Breast epithelium (tissue), 3 donors: ENCODE results near the gene ZDHHC5.

ENCODE experiments used
- POLR2AphosphoS5 ChIP-seq, 3 donors: sonication (generic); formaldehyde crosslinking; IDR thresholded peaks; one replicate each; pipeline ENCODE4 v1.6.1; 2017; ENCODE audit warnings: antibody characterized with exemption in 3 of 3
- TF ChIP-seq, protein P1 (sequence below), 3 donors: fragments of 450-650 bp; IDR thresholded peaks; one replicate each; pipeline ENCODE4 v1.5.1; 2016 to 2017; ENCODE audit warnings: antibody characterized with exemption in 3 of 3, mild to moderate bottlenecking in 3 of 3, moderate library complexity in 3 of 3

DNA sequence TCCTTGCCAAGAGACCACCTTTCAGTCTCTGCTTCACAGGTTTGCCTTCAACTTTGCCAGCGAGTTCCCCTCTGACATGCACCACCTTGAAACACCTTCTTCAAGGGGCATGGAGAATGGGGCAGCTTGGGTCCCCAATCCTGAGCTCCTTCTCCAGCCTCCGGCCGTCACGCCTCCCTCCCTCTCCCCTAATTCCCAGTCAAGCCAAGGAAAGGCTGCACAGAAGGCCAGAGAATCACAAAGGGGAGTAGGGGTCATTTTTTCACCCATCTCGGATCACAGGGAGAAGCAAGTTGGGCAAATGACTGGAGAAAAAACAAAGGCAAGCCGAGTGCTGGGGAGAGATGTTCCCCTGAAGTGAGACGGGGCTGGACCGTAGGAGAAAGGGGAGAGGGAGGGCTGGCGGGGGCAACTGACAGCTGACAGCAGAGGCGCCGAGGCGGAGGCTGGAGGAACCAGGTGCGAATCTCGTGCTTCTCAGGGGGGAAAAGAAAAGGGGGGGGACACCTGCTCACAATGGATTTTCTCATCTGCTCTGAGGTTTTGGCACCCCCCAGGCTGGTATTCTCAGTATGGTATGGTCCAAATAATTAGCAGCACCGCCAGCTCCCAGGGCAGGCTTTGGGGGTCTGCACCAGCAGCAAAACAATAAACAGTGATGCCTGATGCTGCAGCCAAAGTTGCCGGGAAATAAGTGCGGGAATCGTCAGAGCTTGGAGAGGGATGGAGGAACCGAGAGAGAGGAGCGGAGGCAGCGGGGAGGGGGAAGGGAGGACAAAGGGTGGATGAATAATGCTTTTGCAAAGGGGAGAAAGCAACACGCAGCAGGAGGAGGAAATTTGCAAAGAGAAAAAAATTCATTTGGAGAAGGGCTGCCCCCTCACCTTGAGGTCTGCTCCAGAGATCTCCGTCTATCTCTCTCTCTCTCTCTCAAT is 18.8 kb upstream of the ZDHHC5 start:
- TF ChIP-seq, protein P1, sequence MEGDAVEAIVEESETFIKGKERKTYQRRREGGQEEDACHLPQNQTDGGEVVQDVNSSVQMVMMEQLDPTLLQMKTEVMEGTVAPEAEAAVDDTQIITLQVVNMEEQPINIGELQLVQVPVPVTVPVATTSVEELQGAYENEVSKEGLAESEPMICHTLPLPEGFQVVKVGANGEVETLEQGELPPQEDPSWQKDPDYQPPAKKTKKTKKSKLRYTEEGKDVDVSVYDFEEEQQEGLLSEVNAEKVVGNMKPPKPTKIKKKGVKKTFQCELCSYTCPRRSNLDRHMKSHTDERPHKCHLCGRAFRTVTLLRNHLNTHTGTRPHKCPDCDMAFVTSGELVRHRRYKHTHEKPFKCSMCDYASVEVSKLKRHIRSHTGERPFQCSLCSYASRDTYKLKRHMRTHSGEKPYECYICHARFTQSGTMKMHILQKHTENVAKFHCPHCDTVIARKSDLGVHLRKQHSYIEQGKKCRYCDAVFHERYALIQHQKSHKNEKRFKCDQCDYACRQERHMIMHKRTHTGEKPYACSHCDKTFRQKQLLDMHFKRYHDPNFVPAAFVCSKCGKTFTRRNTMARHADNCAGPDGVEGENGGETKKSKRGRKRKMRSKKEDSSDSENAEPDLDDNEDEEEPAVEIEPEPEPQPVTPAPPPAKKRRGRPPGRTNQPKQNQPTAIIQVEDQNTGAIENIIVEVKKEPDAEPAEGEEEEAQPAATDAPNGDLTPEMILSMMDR (IDR thresholded peaks at IDR 0.05): no peak
- TF ChIP-seq POLR2AphosphoS5 (IDR thresholded peaks at IDR 0.05): no peak
